Upper lobe of left lung (tissue), 6 donors: Measurements from ENCODE around the gene CCDC12. TPM values are rescaled to one million over a fixed set of nuclear protein-coding genes. Genes with fewer than 3 reads are reported as not detected.

ENCODE experiments used
- ATAC-seq, 2 donors: fragments of 200-7000 bp; cut with Tn5 transposase; one replicate each; pipeline ENCODE4 v1.9.1; 2022; ENCODE audit warnings: mild to moderate bottlenecking in 2 of 2, moderate library complexity in 2 of 2; ENCODE audit not compliant: low FRiP score in 2 of 2
- DNase-seq, 2 donors: peaks; one replicate each; pipeline ENCODE4 v3.0.0-alpha.2; 2019 to 2020
- H3K27ac ChIP-seq, 4 donors: fragments of 200-600 bp; sonication (generic); one replicate each; pipeline ENCODE4 v1.5.1; 2016 to 2019
- H3K27me3 ChIP-seq, 4 donors: fragments of 200-600 bp; sonication (generic); one replicate each; pipeline ENCODE4 v1.5.1; 2017 to 2019
- H3K36me3 ChIP-seq, 4 donors: fragments of 200-600 bp; sonication (generic); one replicate each; pipeline ENCODE4 v1.5.1; 2016 to 2019
- H3K4me1 ChIP-seq, 4 donors: fragments of 200-600 bp; sonication (generic); one replicate each; pipeline ENCODE4 v1.5.1; 2018 to 2019
- H3K4me3 ChIP-seq, 4 donors: fragments of 200-600 bp; sonication (generic); one replicate each; pipeline ENCODE4 v1.5.1; 2017 to 2019; ENCODE audit warnings: mild to moderate bottlenecking in 2 of 4, moderate library complexity in 1 of 4
- H3K9me3 ChIP-seq, 4 donors: fragments of 200-600 bp; sonication (generic); one replicate each; pipeline ENCODE4 v1.5.1; 2018 to 2019
- CTCF ChIP-seq, 6 experiments: fragments of 450-650 bp in 4 of 6; fragments of 200-600 bp in 2 of 6; sonication (generic) in 2 of 6; IDR thresholded peaks; one replicate each; pipeline ENCODE4 v1.5.1; 2016 to 2019; ENCODE audit warnings: antibody characterized with exemption in 6 of 6
- EP300 ChIP-seq, 4 donors: sonication (generic); formaldehyde crosslinking; IDR thresholded peaks; one replicate each; pipeline ENCODE4 v1.5.1; 2017; ENCODE audit warnings: antibody characterized with exemption in 4 of 4, control low read depth in 2 of 4
- POLR2A ChIP-seq, 4 donors: fragments of 450-650 bp; IDR thresholded peaks; one replicate each; pipeline ENCODE4 v1.5.1; 2016 to 2017; ENCODE audit warnings: antibody characterized with exemption in 4 of 4, mild to moderate bottlenecking in 2 of 4
- POLR2AphosphoS5 ChIP-seq, 2 donors: sonication (generic); formaldehyde crosslinking; IDR thresholded peaks; one replicate each; pipeline ENCODE4 v1.5.1; 2017; ENCODE audit warnings: antibody characterized with exemption in 2 of 2
- WGBS, 2 donors: methylation state at CpG; one replicate each; pipeline ENCODE4 v1.1.5; 2017 to 2018; 5-methylcytosine and 5-hydroxymethylcytosine counted together
- total RNA-seq, 6 donors: library from RNA; depleted of rRNA in 4 of 6; stranded (reverse); fragments of >200 nt in 4 of 6; gene quantifications; one replicate each; pipeline versions ENCODE4 v1.1.0 to v1.2.1, GENCODE V29; 2016 to 2021
- donor health status: DM: no; HTN: no; CAD: no; lungs with moderate emphysema.
- donor health status: DM: no; HTN: yes; CAD: no; lungs with severe emphysema.

Gene CCDC12
- total RNA-seq, 6 donors from 2014 or later: 42.3 to 93.2 (median 69.8) TPM

- Histone ChIP-seq H3K4me3 (no peak overlapping the region), H3K4me1 (peaks cover 11 to 21% (median 17%) of the 10 kb centered on the region in 4 donors), H3K36me3 (peaks cover 3 to 53% (median 18%) of the 10 kb centered on the region in 4 donors), H3K27me3 (no peaks in the 10 kb centered on the region), H3K9me3 (no peaks in the 10 kb centered on the region), H3K27ac (peak overlapping the region in 1 of 4 donors; percentile 90)
- WGBS, 2 donors: 89% methylated on average over 4 to 5 of the region's 5 CpGs
- DNase-seq (no peak), ATAC-seq (no peak)
- TF ChIP-seq POLR2A (IDR thresholded peaks at IDR 0.05): no peak
- no peak for TF ChIP-seq EP300 (IDR thresholded peaks at IDR 0.05)
- no peak for TF ChIP-seq POLR2AphosphoS5 (IDR thresholded peaks at IDR 0.05)
- TF ChIP-seq CTCF (IDR thresholded peaks at IDR 0.05): no peak
Measured at GRCh38 chr3:47010910-47011309, 34.4 kb upstream of the CCDC12 start.

- Histone ChIP-seq H3K27ac (peak overlapping the region; percentile 86 to 91 (median 88)), H3K27me3 (no peaks in the 10 kb centered on the region), H3K9me3 (no peaks in the 10 kb centered on the region), H3K4me1 (peaks cover 11 to 20% (median 14%) of the 10 kb centered on the region in 4 donors), H3K36me3 (peaks cover 3 to 56% (median 23%) of the 10 kb centered on the region in 4 donors), H3K4me3 (peak overlapping the region; percentile 41 to 71 (median 54))
- 76 to 84% methylated on average over 16 to 23 of the region's 23 CpGs for WGBS, 2 donors
- TF ChIP-seq CTCF (IDR thresholded peaks at IDR 0.05): no peak
- no peak for TF ChIP-seq POLR2A (IDR thresholded peaks at IDR 0.05)
- TF ChIP-seq EP300 (IDR thresholded peaks at IDR 0.05): no peak
- ATAC-seq: no peak
- DNase-seq: peak in 1 of 2 donors; percentile 57
Measured at GRCh38 chr3:47010111-47010712, 33.7 kb upstream of the CCDC12 start.

GRCh38 chr3:47009225-47010110 is 32.9 kb upstream of the CCDC12 start:
- peaks cover 3 to 62% (median 31%) of the 10 kb centered on the region in 4 donors for H3K36me3 ChIP-seq
- no peaks in the 10 kb centered on the region for H3K27me3 ChIP-seq
- 11 to 13% methylated on average over 13 to 21 of the region's 85 CpGs for WGBS, 2 donors
- H3K4me1 ChIP-seq: peaks cover 11 to 20% (median 14%) of the 10 kb centered on the region in 4 donors
- peak overlapping the region; percentile 41 to 71 (median 54) for H3K4me3 ChIP-seq
- ATAC-seq (peak; percentile 94 to 95), DNase-seq (peak; percentile 90 to 96)
- no peak for TF ChIP-seq EP300 (IDR thresholded peaks at IDR 0.05)
- TF ChIP-seq POLR2A (IDR thresholded peaks at IDR 0.05): peak in 3 of 4 donors; percentile 47 to 84 (median 64)
- peak in 1 of 6 experiments; percentile 16 for TF ChIP-seq CTCF (IDR thresholded peaks at IDR 0.05)
- TF ChIP-seq POLR2AphosphoS5 (IDR thresholded peaks at IDR 0.05): peak in 1 of 2 donors; percentile 78
- H3K27ac ChIP-seq: peak overlapping the region; percentile 86 to 91 (median 88)
- H3K9me3 ChIP-seq: no peaks in the 10 kb centered on the region

GRCh38 chr3:47008851-47009224 is 32.3 kb upstream of the CCDC12 start:
- no peak for DNase-seq
- 56 to 91% methylated on average over 4 to 14 of the region's 23 CpGs for WGBS, 2 donors
- peak overlapping the region in 3 of 4 donors; percentile 53 to 71 (median 55) for H3K4me3 ChIP-seq
- TF ChIP-seq POLR2AphosphoS5 (IDR thresholded peaks at IDR 0.05): no peak
- TF ChIP-seq POLR2A (IDR thresholded peaks at IDR 0.05): no peak
- no peak for TF ChIP-seq CTCF (IDR thresholded peaks at IDR 0.05)
- ATAC-seq: no peak
- no peaks in the 10 kb centered on the region for H3K9me3 ChIP-seq
- peaks cover 3 to 62% (median 37%) of the 10 kb centered on the region in 4 donors for H3K36me3 ChIP-seq
- peak overlapping the region; percentile 86 to 91 (median 88) for H3K27ac ChIP-seq
- H3K4me1 ChIP-seq: peaks cover 11 to 20% (median 14%) of the 10 kb centered on the region in 4 donors
- H3K27me3 ChIP-seq: no peaks in the 10 kb centered on the region
